HG03139 (cell line): ENCODE data around the gene DNM3.
A peak's percentile ranks its signal among the peaks of the same experiment; 100 is the strongest.
"Not testable (repeated sequence)": the region's sequence is repeated elsewhere in the genome, so short reads cannot be mapped to it uniquely, and the experiment has no call there.

ENCODE experiments used
- ATAC-seq: cut with Tn5 transposase; IDR thresholded peaks from one replicate; pipeline ENCODE4 v1.9.1; 2021; ENCODE audit not compliant: unreplicated experiment

The DNM3 gene

DNA sequence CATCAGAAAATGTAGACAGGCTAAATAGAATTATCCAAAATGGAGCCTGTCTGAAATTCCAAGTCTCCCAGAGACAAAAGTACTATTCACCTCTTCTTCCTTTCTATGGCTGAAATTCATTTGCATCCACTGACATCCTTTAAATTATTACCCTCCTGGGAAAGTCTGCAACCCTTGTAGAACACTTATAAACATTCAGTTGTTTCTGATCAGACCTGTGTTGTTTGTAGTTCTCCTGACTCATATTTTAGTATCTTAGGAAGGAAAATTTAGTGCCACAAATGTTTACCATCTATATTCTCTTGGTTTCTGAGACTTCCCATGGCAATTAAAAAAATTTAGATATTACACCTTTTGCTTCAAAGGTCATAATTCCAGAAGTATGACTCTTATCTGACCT is 509.6 kb downstream of the DNM3 start:
- ATAC-seq: no peak

DNA sequence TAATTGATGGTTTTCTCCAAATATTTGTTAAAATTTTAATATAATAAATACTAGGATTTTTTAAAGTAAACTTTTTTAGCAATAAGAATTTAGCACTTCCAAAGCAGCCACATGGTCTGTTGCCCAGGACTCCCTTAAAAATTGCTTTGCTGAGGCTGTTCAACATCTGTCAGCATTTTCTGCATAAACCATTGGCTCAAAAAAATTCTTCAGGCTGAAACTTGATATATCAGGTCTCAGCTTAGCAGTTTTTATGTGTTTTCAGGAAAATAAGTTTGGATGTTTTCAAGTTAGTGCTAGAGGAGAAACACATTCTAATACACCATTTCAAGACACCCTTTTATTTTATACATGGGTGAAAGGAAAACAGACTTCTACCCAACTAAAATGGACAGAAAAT is 510.0 kb downstream of the DNM3 start:
- no peak for ATAC-seq

- ATAC-seq: no peak
Observed at GRCh38 chr1:172351754-172352161, 510.5 kb downstream of the DNM3 start.

- ATAC-seq: no peak
Observed at GRCh38 chr1:172352435-172352834, 511.1 kb downstream of the DNM3 start.

GRCh38 chr1:172354291-172355274 is 513.3 kb downstream of the DNM3 start:
- no peak for ATAC-seq

- no peak for ATAC-seq
Observed at GRCh38 chr1:172356620-172357019, 515.3 kb downstream of the DNM3 start.

- ATAC-seq: peak; percentile 3
Observed at GRCh38 chr1:172357753-172358385, 516.6 kb downstream of the DNM3 start.

DNA sequence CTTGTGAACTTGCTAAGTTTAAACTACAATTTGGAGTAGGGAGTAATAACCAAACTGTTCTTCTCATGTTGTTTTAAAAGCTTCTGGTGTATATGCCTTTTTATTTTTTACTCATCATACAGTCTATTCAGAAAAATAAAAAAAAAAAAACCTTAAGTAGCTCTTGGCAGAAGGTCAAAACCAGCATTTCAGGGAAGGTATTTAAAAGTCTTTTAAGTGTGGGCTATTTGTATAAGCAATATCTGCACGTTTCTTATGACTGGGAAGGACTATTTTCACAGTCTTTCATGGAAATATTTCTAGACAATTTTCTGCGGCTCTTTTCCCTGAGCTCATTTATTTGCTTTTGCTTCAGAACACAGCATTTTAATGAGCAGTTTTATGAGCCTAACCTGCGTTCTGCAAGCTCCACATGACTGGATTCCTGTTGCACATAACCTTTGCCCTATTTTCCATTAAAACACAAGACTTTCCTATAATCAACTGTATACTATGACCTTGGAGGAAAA is 518.2 kb downstream of the DNM3 start:
- ATAC-seq: no peak

- no peak for ATAC-seq
Observed at GRCh38 chr1:172360511-172360910, 519.2 kb downstream of the DNM3 start.

DNA sequence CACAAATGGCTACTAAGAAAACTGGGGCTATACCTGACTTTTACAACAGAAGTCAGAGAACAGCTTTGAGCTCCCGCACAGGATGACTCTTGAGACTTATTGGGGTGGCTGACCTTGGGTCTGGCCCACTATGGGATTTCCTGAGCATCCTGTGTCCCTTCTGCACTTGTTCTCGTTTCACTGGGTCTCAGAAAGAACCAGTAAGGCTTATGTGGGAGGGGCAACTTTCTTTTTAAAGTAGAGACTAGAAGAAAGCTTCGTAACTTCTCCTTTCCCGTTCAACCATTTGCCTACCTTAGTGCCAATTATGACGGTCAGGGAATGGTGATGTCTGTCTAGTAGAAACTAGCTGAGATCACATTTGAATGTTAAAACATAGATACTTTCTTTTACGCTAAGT is 519.7 kb downstream of the DNM3 start:
- ATAC-seq: no peak

GRCh38 chr1:172363852-172364251 is 522.6 kb downstream of the DNM3 start:
- no peak for ATAC-seq

GRCh38 chr1:172371646-172372045 is 530.3 kb downstream of the DNM3 start:
- ATAC-seq: not testable (repeated sequence)

- no peak for ATAC-seq
Observed at GRCh38 chr1:172373864-172374263, 532.6 kb downstream of the DNM3 start.

- ATAC-seq: no peak
Observed at GRCh38 chr1:172375211-172375631, 533.9 kb downstream of the DNM3 start.

DNA sequence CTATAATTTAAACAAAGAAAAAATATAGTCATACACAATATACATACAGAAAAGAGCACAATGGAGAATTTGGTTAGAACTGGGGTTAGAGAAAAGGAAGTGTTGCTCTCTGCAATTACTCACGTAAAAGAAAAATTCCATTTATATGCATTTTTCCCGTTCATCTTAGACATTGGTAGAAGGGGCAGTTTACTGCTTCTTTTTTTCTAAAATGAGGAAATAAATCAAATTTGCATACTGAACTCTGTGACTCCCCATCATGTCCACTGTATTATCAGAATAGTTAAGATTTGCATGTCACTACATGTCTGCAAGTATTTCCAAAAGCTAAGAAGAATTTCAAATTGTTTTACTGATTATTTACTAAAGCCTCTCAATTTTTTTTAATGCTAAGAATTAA is 535.1 kb downstream of the DNM3 start:
- no peak for ATAC-seq

- no peak for ATAC-seq
Observed at GRCh38 chr1:172377565-172377964, 536.3 kb downstream of the DNM3 start.

- no peak for ATAC-seq
Observed at GRCh38 chr1:172378109-172378760, 536.9 kb downstream of the DNM3 start.

- ATAC-seq: peak; percentile 88
Observed at GRCh38 chr1:172380441-172381244, 539.3 kb downstream of the DNM3 start.

GRCh38 chr1:172381946-172382345 is 540.6 kb downstream of the DNM3 start:
- ATAC-seq: no peak

GRCh38 chr1:172382406-172382805 is 541.1 kb downstream of the DNM3 start:
- no peak for ATAC-seq

- ATAC-seq: no peak
Observed at GRCh38 chr1:172382990-172383389, 541.7 kb downstream of the DNM3 start.
